NK-92 (cell line): ENCODE data around the gene CASP5.
"Not testable (repeated sequence)": the region's sequence is repeated elsewhere in the genome, so short reads cannot be mapped to it uniquely, and the experiment has no call there.

Experiments
- DNase-seq: peaks from one replicate; lab custom pipeline; 2025; ENCODE audit not compliant: unreplicated experiment; lab: John Stamatoyannopoulos, UW

The CASP5 gene

GRCh38 chr11:105023003-105023402, at the start of gene CASP5:
Gene CASP5 (minus strand): TSS chr11:105023168. CDS start chr11:105023136, 32 bp downstream.
- no peak for DNase-seq

GRCh38 chr11:105072080-105072479, 49.1 kb upstream of the CASP5 start:
- DNase-seq, result not testable (repeated sequence)

- DNase-seq, result no peak
Observed at GRCh38 chr11:105071089-105071732, 48.2 kb upstream of the CASP5 start.

GRCh38 chr11:105070306-105070705, 47.3 kb upstream of the CASP5 start:
- no peak for DNase-seq

- not testable (repeated sequence) for DNase-seq
Observed at GRCh38 chr11:105069749-105070148, 46.8 kb upstream of the CASP5 start.

- DNase-seq, result not testable (repeated sequence)
Observed at GRCh38 chr11:105063245-105063941, 40.4 kb upstream of the CASP5 start.

- no peak for DNase-seq
Observed at GRCh38 chr11:105057432-105057831, 34.5 kb upstream of the CASP5 start.

- DNase-seq, result no peak
Observed at GRCh38 chr11:105056446-105056845, 33.5 kb upstream of the CASP5 start.

GRCh38 chr11:105054723-105055493, 31.9 kb upstream of the CASP5 start:
- DNase-seq, result no peak

GRCh38 chr11:105052487-105052886, 29.5 kb upstream of the CASP5 start:
- DNase-seq, result no peak

GRCh38 chr11:105051559-105051958, 28.6 kb upstream of the CASP5 start:
- no peak for DNase-seq

- DNase-seq, result no peak
Observed at GRCh38 chr11:105049481-105049880, 26.5 kb upstream of the CASP5 start.

- no peak for DNase-seq
Observed at GRCh38 chr11:105046898-105047579, 24.1 kb upstream of the CASP5 start.

- no peak for DNase-seq
Observed at GRCh38 chr11:105045676-105046296, 22.8 kb upstream of the CASP5 start.

- DNase-seq, result not testable (repeated sequence)
Observed at GRCh38 chr11:105044557-105045524, 21.9 kb upstream of the CASP5 start, which contains the start of gene CARD16. Gene CARD16 (minus strand): TSS chr11:105045335. CDS start chr11:105045297, 38 bp downstream.

GRCh38 chr11:105042178-105042577, 19.2 kb upstream of the CASP5 start:
- DNase-seq, result no peak

- DNase-seq, result no peak
Observed at GRCh38 chr11:105040703-105041102, 17.7 kb upstream of the CASP5 start.

GRCh38 chr11:105034813-105035620, 12.0 kb upstream of the CASP5 start, which contains the start of gene CASP1:
Gene CASP1 (minus strand): TSS chr11:105035144. CDS start chr11:105035113, 31 bp downstream.
- no peak for DNase-seq

GRCh38 chr11:105034388-105034787, 11.4 kb upstream of the CASP5 start:
- not testable (repeated sequence) for DNase-seq
